Mucosa of stomach (tissue), 1 donor: ENCODE measurements around the gene NXN.
"Not testable (repeated sequence)": the region's sequence is repeated elsewhere in the genome, so short reads cannot be mapped to it uniquely, and the experiment has no call there.

ENCODE experiments used
- H3K27me3 ChIP-seq: one replicate; pipeline ENCODE4 v1.7.0; 2013; ENCODE audit warnings: mild to moderate bottlenecking, low read length; ENCODE audit not compliant: control insufficient read depth, insufficient read depth
- H3K36me3 ChIP-seq: one replicate; pipeline ENCODE4 v1.7.0; 2013; ENCODE audit warnings: low read length; ENCODE audit not compliant: control insufficient read depth, insufficient read depth
- H3K4me1 ChIP-seq: one replicate; pipeline ENCODE4 v1.7.0; 2013; ENCODE audit warnings: mild to moderate bottlenecking, low read length; ENCODE audit not compliant: control insufficient read depth, insufficient read depth
- H3K4me3 ChIP-seq: one replicate; pipeline ENCODE4 v1.7.0; 2013; ENCODE audit warnings: low read length
- H3K9ac ChIP-seq: one replicate; pipeline ENCODE4 v1.7.0; 2013; ENCODE audit warnings: mild to moderate bottlenecking, low read length, moderate library complexity
- H3K9me3 ChIP-seq: one replicate; pipeline ENCODE4 v1.7.0; 2013; ENCODE audit warnings: mild to moderate bottlenecking, low read length, moderate library complexity; ENCODE audit not compliant: control insufficient read depth
- donor health status: Pancreatic carcinoma.

Gene NXN

DNA sequence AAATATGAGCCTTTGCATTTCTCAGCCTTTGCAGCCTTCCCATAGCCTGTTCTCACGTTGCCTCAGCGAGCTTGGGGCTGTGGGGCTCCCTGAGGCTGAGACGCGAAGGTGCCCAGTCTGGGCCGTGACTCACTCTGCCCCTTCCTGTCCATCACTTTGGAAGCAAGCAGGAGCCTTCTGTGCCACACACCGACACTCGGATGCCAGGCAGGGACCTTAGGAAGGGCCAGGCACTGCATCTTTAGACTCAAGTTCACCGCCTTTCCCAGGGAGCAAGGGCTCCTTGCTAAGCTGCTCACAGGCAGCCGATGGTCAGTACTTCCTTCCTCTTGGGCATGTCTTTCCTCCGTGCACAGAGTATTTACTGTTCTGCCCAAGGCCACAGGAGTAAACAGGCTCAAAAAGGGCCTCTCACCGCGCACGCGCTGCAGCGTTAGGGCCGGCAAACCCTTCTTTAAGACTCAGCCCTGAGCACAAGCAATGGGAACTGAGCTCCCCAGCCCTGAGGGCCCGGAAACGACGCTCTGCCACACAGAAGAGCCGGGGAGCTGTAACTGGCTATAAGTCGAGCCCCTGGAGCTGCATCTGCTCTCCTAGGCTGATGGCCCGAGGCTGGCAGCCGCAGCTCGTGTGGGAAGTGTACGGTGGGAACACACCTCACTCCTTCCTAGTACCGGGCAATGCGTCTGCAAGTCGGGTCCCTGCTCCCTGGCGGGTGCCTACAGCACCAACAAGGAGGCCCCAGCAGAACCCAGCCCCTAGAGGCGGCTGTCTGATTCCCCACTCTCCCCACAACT, 24.6 kb upstream of the NXN start:
- Histone ChIP-seq H3K27me3 (no peaks in the 10 kb centered on the region), H3K4me1 (peaks cover 47% of the 10 kb centered on the region), H3K9me3 (no peaks in the 10 kb centered on the region), H3K9ac (no peak overlapping the region), H3K4me3 (no peak overlapping the region), H3K36me3 (peaks cover 16% of the 10 kb centered on the region)

DNA sequence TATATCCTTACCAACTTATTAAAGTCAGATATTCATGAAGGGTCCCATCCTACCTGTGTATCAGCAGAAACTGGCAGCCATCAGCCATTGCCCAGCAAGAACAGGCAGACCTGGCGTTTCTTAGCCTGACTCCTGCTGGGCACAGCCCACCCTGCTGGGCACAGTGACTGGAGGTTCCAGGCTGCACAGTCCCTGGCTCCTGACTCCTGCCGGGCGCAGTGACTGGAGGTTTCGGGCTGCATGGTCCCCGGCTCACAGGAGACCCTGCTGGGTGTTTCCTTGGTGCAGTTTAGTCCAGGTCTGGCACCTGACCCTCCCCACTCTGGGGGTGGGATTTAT, 24.0 kb upstream of the NXN start:
- Histone ChIP-seq H3K36me3 (peaks cover 16% of the 10 kb centered on the region), H3K27me3 (no peaks in the 10 kb centered on the region), H3K9ac (no peak overlapping the region), H3K9me3 (no peaks in the 10 kb centered on the region), H3K4me3 (no peak overlapping the region), H3K4me1 (peaks cover 47% of the 10 kb centered on the region)

DNA sequence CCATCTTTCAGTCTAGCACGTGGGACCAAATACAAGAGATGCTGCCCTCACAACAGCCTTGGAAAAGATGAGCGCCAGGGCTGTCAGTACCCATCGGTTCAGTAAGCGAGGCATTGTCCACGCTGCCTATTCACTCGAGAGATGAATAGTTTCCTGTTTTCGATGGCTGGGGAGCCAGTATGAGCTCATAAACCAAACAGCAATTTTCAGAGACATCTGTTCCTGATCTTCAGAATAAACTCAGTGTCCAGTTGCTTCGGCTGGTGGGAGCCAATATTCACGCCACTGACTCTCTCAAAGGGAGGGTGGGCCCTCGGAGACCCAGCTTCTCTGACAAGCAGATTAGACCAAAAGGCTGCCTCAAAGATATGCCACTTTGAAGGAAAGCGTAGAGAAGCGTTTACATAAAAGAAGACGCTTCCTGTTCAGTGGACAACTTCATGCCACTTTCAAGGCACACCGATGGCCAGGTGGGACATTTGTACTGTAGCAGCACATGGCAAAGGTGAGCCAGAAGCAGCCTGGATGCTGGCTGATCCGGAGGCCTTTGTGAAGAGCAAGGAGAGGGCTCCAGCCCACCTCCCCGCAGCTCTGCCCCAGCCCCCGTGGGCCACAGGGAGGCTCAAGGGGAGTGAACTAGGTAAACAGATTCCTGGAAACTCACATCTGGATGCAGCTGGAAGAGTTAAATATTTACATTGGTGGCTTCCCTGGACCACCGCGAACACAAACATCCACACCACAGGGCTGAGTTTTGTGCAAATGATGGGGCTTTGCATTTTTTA, 23.4 kb upstream of the NXN start:
- Histone ChIP-seq H3K9me3 (no peaks in the 10 kb centered on the region), H3K9ac (no peak overlapping the region), H3K4me1 (peaks cover 49% of the 10 kb centered on the region), H3K27me3 (no peaks in the 10 kb centered on the region), H3K4me3 (no peak overlapping the region), H3K36me3 (peaks cover 16% of the 10 kb centered on the region)

DNA sequence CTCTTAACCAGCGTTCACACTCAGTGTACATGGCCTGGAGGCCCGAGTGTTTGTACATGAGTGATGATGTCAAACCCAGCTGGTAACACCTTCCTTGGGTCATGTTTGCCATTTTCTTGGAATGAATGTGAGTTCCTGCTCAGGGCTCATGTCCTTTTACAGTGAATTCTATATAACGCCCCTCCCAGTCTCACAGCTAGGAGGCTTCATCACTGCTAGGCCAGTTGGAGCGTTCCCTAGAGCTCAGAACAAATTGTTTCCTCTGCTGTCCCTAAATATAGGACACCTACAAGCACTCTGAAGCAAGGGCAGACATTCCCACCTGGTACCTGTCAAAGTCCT, 22.8 kb upstream of the NXN start:
- H3K9me3 ChIP-seq = no peaks in the 10 kb centered on the region
- no peaks in the 10 kb centered on the region for H3K27me3 ChIP-seq
- H3K9ac ChIP-seq = no peak overlapping the region
- peaks cover 15% of the 10 kb centered on the region for H3K36me3 ChIP-seq
- H3K4me1 ChIP-seq = peaks cover 52% of the 10 kb centered on the region
- H3K4me3 ChIP-seq = no peak overlapping the region

DNA sequence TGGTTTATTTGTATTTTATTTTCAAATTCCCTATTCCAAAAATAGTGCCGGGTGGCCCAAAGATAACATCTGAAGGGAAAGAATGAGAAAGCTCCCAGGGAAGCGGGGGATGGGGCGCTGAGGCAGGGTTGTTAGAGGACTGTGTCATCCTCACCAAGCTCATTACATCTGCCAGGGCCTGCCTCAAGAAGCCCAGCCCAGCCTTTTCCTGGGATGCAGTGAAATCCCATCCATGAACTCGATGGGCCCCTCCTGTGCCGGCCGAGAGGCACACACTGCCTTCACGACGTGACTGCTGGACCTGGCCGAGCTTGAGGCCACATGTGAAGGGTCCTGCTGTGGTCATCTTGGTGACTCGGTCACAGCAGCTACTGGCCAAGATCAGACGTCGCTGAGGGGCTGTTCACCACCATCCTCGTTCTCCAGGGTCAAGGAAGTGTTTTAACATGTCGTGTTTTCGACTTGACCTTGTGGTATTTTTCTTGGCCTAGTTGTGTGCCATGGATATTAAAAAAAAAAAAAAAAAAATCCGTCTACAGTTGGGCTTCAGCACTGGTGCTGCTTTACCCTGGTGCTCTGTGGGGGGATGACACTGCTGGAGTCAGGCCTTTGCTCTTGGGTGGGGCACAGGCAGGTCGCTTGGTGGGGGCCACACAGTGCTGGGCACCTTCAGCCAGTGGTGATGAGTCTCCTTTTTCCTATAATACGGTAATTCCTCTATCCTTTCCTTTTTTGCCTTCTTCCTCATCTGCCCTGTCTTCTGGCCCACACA, 22.2 kb upstream of the NXN start:
- peaks cover 10% of the 10 kb centered on the region for H3K36me3 ChIP-seq
- no peaks in the 10 kb centered on the region for H3K9me3 ChIP-seq
- H3K27me3 ChIP-seq = no peaks in the 10 kb centered on the region
- H3K4me3 ChIP-seq = no peak overlapping the region
- H3K9ac ChIP-seq = no peak overlapping the region
- peaks cover 47% of the 10 kb centered on the region for H3K4me1 ChIP-seq

DNA sequence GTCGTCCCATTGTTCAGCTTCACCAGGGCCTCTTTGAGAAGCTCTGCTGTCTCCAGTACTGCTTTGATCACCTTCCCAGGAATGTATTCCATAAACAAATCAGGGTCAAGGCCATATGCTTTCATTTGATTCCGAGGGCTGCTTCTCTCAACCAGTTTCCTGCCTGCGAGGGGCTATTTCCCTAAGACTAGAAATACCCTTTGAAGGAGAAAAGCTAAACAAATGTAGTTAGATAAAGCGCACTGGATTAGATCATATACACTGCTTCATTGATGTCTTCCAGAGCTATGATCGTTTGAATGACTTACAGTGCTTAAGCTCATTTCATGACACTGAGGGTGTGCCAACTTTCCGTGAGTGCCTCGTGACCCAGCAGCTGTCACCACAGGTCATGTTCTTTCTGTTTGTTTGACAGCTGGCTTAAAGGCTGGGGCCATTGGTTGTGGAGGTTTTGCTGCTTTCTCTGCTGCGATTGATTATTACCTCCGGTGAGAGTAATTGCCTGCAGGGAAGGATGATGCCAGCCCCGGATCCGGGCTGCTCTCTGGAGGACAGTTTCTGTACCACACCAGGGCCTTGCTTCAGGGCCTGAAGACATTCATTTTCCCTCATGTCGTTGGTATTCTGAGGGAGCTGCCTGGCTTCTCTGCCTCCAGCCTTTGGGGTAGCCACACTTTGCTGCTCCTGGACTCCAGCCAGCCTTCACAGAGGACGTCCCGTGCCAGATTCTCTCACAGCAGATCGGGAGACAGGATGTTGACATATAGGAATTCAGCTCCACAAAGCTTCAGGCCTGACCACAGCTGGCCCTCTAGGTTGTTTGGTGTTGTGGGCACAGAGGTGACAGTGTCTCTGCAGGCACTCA, 21.3 kb upstream of the NXN start:
- Histone ChIP-seq H3K9ac (no peak overlapping the region), H3K9me3 (no peaks in the 10 kb centered on the region), H3K4me3 (no peak overlapping the region), H3K4me1 (peaks cover 39% of the 10 kb centered on the region), H3K36me3 (peaks cover 10% of the 10 kb centered on the region), H3K27me3 (no peaks in the 10 kb centered on the region)

DNA sequence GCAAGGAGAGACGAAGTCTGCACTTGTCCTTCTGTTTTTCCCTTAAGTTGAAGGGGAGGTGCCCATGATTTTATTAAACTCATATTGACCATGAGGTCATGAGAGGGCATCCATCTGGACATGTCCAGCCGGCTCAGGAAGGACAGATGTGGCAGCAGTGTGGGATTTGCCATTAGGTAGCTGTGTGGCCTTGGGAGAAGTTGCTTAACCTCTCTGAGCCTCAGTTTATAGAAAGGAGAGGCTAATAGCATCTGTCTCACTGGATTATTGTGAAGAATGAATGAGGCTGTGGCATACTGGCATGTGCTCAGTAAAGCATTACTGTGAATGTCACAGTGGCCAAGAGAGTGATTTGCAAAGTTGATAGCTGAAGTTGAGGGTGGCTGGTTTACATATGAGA, 18.5 kb upstream of the NXN start:
- no peak overlapping the region for H3K4me3 ChIP-seq
- H3K9me3 ChIP-seq = no peaks in the 10 kb centered on the region
- H3K9ac ChIP-seq = no peak overlapping the region
- peaks cover 4% of the 10 kb centered on the region for H3K36me3 ChIP-seq
- H3K27me3 ChIP-seq = no peaks in the 10 kb centered on the region
- H3K4me1 ChIP-seq = peaks cover 14% of the 10 kb centered on the region

DNA sequence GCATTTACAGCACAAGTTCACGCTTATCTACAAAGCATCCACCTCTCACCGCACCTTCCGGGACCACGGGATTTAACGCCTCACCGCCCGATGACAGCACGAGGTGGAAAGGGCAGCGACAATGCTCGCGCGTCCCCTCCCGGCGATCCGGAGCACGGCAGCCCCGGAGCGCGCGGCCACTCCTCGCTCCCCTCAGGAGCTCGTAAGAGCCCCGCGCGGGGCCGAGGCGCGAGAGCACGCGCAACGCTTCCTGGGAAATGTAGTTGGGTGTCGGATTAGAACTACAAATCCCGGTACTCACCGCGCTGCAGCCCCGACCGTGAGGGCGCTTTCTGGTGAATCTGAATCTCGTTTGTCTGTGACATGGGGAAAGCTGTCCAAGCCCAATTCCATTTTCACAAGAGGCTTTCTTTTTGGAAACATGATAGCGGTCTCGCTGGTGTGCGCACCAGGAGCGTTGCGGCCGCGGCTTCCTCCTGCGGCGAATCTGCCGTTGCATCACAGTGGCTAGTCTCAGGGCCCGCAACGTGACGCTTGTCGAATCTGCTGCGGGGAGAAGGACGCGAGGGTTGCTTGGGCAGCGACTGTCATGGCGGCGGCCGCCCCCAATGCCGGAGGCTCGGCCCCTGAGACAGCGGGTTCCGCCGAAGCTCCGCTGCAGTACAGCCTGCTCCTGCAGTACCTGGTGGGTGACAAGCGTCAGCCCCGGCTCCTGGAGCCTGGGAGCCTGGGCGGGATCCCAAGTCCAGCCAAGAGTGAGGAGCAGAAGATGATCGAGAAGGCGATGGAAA, 17.2 kb upstream of the NXN start, which contains the start of gene TIMM22:
Gene TIMM22, plus strand, starts transcription at position 576 of the 791 bp plus-strand sequence. Its CDS starts 14 bp downstream, at position 590.
- no peaks in the 10 kb centered on the region for H3K27me3 ChIP-seq
- peak within 1 kb of the TSS; percentile 58 for H3K4me3 ChIP-seq

DNA sequence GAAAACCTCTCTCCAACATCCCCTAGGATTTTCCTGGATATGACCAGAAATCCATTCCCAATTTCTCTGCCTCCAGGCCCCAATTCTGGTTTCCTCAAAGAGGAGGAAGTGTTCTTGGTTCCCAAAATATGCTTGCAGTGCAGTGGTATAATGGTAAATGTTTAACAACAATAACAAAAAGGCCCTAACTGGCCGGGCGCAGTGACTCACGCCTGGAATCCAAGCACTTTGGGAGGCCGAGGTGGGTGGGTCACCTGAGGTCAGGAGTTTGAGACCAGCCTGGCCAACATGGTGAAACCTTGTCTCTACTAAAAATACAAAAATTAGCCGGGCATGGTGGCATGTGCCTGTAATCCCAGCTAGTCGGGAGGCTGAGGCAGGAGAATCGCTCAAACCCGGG, 15.7 kb upstream of the NXN start:
- H3K4me3 ChIP-seq, H3K27me3 ChIP-seq, H3K4me1 ChIP-seq, H3K36me3 ChIP-seq, H3K9me3 ChIP-seq, H3K9ac ChIP-seq: not testable (repeated sequence)

More for the DNA sequence above, 17.2 kb upstream of the NXN start, which contains the start of gene TIMM22:
- Histone ChIP-seq H3K9ac (peak within 1 kb of the TSS; percentile 77), H3K4me1 (peaks cover 14% of the 10 kb centered on the region), H3K36me3 (no peaks in the 10 kb centered on the region), H3K9me3 (no peaks in the 10 kb centered on the region)

DNA sequence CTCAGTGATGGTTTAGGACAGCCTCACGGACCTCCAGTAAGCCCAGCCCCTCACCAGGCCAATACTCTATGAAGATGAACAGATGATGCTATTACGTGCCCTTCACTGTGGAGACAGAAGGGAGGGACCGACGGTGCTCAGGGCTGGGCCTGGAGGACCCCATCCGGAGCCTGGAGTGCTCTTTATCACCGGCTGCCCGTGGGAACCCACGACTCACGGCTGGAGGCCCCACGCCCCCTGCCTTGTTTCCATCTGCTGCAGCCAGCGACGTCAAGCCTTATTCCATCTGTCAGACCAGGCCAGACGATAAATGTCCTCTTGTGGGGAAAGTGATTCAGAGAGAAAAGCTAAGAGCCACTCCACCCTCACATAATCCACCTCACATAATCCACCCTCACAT, 13.4 kb upstream of the NXN start:
- H3K4me1 ChIP-seq = peaks cover 4% of the 10 kb centered on the region
- H3K9ac ChIP-seq = no peak overlapping the region
- no peak overlapping the region for H3K4me3 ChIP-seq
- H3K27me3 ChIP-seq = no peaks in the 10 kb centered on the region
- no peaks in the 10 kb centered on the region for H3K36me3 ChIP-seq
- H3K9me3 ChIP-seq = no peaks in the 10 kb centered on the region

DNA sequence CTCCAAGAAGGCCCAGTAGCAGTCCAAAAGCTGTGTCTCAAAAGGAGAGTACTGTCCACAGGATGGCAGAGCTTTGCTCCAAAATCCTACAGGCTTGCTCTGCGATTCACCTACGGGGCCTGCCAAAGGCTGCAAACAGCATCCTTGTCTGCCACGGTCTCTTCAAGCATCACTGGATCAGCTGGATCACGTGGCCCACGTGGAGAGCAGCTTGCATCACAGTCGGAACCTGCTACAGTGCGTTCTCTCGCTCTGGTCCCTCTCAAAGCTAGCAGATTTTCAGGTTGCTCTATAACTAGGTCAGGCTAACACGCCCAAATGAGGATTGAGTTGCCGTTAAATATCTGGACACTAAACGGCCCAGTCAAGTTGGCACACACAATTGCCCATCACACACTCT, 9.0 kb upstream of the NXN start:
- H3K4me1 ChIP-seq = no peaks in the 10 kb centered on the region
- H3K27me3 ChIP-seq = no peaks in the 10 kb centered on the region
- no peak overlapping the region for H3K9ac ChIP-seq
- H3K36me3 ChIP-seq = no peaks in the 10 kb centered on the region
- no peaks in the 10 kb centered on the region for H3K9me3 ChIP-seq
- H3K4me3 ChIP-seq = no peak overlapping the region
